NB4 (cell line): Measurements from ENCODE around the gene RBMS3.
"Not testable (repeated sequence)": the region's sequence is repeated elsewhere in the genome, so short reads cannot be mapped to it uniquely, and the experiment has no call there.

ENCODE experiments used
- DNase-seq: peaks from one replicate; pipeline ENCODE4 v3.0.0; 2010; ENCODE audit warnings: low read depth
- H3K4me3 ChIP-seq: one replicate; pipeline ENCODE4 v1.5.1; 2011; ENCODE audit warnings: mild to moderate bottlenecking, low read depth, low read length, moderate library complexity
- CTCF ChIP-seq: IDR thresholded peaks from one replicate; pipeline ENCODE4 v1.5.1; 2012; ENCODE audit warnings: low read depth, low read length
- MAX ChIP-seq: IDR thresholded peaks from 2 replicates; pipeline ENCODE4 v1.6.1; 2011; ENCODE audit warnings: low read depth, low read length
- MYC ChIP-seq: IDR thresholded peaks from 2 replicates; pipeline ENCODE4 v1.6.1; 2011; ENCODE audit warnings: low read depth, low read length
- POLR2A ChIP-seq: IDR thresholded peaks from 2 replicates; pipeline ENCODE4 v1.6.1; 2011; ENCODE audit warnings: mild to moderate bottlenecking; ENCODE audit not compliant: insufficient read length; ENCODE audit errors: extremely low read depth

RBMS3 gene

GRCh38 chr3:30026851-30027250, 746.0 kb downstream of the RBMS3 start:
- no peak overlapping the region for H3K4me3 ChIP-seq
- TF ChIP-seq MAX: no peak
- no peak for TF ChIP-seq POLR2A
- no peak for TF ChIP-seq CTCF
- TF ChIP-seq MYC: no peak
- no peak for DNase-seq

- no peak overlapping the region for H3K4me3 ChIP-seq
- no peak for TF ChIP-seq CTCF
- DNase-seq: no peak
Observed at GRCh38 chr3:30034246-30034991, 753.5 kb downstream of the RBMS3 start.

GRCh38 chr3:30035935-30036567, 755.2 kb downstream of the RBMS3 start:
- no peak for TF ChIP-seq POLR2A
- no peak for TF ChIP-seq MYC
- TF ChIP-seq CTCF: no peak
- TF ChIP-seq MAX: no peak
- H3K4me3 ChIP-seq: no peak overlapping the region
- no peak for DNase-seq

GRCh38 chr3:30040126-30040525, 759.3 kb downstream of the RBMS3 start:
- H3K4me3 ChIP-seq: no peak overlapping the region
- DNase-seq: no peak
- TF ChIP-seq MYC (no peak), CTCF (no peak), MAX (no peak), POLR2A (no peak)

GRCh38 chr3:30041481-30041880, 760.6 kb downstream of the RBMS3 start:
- not testable (repeated sequence) for DNase-seq, H3K4me3 ChIP-seq

- no peak overlapping the region for H3K4me3 ChIP-seq
Observed at GRCh38 chr3:30042274-30042859, 761.5 kb downstream of the RBMS3 start.

More at GRCh38 chr3:30042274-30042859, 761.5 kb downstream of the RBMS3 start:
- TF ChIP-seq POLR2A: no peak
- TF ChIP-seq MAX: peak; percentile 14; the same call in 1 of the 2 replicates
- TF ChIP-seq MYC: peak; percentile 55; the same call in 1 of the 2 replicates
- TF ChIP-seq CTCF: peak; percentile 39
- peak; percentile 75 for DNase-seq
